ENCODE measurements around the gene ILF3. TPM values are rescaled to one million over a fixed set of nuclear protein-coding genes. Genes with fewer than 3 reads are reported as not detected.
A peak's percentile ranks its signal among the peaks of the same experiment; 100 is the strongest.

Gene ILF3
- total RNA-seq, 1 experiment from 2014 or later = 267 TPM

DNA sequence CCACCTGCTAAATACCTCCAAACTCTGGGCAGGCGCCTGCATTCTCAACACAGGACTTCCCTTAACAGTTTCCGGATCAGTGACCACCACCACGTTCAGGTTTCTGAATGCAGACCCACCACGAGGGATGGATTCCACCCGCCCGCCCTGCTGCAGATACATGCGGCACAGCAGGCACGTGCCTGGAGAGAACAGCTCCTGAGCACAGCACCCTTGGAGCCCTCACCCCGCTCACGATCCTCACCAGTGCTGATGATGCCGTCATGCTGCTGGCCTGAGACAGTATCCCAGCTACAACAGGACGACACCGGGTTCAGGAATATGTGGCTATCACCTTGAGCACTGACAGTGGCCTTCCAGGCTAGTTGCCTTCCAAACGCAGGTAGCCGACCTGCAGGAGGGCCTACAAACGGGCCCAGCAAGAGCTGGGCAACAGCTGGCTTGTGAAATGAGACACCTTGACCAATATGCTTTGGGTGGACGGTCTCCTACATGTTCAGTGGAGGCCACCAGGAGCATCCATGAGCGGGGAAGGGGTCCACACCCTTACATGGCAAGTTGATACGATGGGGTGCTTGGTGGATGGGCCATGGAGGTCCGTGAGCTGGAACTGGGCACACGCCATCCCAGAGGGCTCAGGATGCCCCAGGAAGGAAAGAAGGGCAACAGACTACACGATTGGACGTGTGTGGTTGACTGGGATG lies 37.2 kb downstream of the ILF3 start:
- TF ChIP-seq, protein P1, sequence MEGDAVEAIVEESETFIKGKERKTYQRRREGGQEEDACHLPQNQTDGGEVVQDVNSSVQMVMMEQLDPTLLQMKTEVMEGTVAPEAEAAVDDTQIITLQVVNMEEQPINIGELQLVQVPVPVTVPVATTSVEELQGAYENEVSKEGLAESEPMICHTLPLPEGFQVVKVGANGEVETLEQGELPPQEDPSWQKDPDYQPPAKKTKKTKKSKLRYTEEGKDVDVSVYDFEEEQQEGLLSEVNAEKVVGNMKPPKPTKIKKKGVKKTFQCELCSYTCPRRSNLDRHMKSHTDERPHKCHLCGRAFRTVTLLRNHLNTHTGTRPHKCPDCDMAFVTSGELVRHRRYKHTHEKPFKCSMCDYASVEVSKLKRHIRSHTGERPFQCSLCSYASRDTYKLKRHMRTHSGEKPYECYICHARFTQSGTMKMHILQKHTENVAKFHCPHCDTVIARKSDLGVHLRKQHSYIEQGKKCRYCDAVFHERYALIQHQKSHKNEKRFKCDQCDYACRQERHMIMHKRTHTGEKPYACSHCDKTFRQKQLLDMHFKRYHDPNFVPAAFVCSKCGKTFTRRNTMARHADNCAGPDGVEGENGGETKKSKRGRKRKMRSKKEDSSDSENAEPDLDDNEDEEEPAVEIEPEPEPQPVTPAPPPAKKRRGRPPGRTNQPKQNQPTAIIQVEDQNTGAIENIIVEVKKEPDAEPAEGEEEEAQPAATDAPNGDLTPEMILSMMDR (IDR thresholded peaks at IDR 0.05; ENCODE audit: unreplicated experiment) = no peak
- no peak for DNase-seq
- Mint-ChIP-seq H3K4me3 (ENCODE audit: low read depth, unreplicated experiment) (no peak overlapping the region), H3K27me3 (ENCODE audit: unreplicated experiment) (peaks cover 4% of the 10 kb centered on the region), H3K36me3 (ENCODE audit: insufficient read depth, unreplicated experiment) (peaks cover 75% of the 10 kb centered on the region), H3K27ac (ENCODE audit: unreplicated experiment) (no peak overlapping the region), H3K4me1 (ENCODE audit: low read depth, unreplicated experiment) (peaks cover 13% of the 10 kb centered on the region), H3K9me3 (ENCODE audit: low read depth, unreplicated experiment) (no peaks in the 10 kb centered on the region)
- no TSS peak for BruUV-seq (replicated peaks)
- CTCF ChIA-PET = no interaction called here
- intact Hi-C loops (cut with micrococcal nuclease; ENCODE audit: unreplicated experiment) = no loop called here

DNA sequence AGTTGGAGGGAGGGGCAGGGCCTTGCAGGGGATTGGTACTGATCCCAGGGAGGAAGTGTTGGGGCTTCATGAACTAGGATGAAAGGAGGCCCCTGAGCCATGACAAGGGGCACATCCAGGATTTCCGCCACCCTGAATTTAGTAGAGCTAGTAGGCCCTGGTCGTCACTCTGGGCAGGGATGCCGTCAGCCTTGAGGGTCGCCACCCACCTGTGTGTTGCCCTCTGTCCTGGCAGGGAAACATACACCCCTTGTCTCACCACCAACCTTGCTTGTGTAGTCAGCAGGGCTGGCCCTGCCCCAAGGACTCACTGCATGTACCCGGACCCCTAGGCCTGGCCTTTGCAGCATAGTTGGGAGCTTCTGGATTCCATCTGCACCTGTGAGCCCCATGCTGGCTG lies 37.7 kb downstream of the ILF3 start:
- H3K4me1 Mint-ChIP-seq (ENCODE audit: low read depth, unreplicated experiment) = peaks cover 15% of the 10 kb centered on the region
- TF ChIP-seq, protein P1 (IDR thresholded peaks at IDR 0.05; ENCODE audit: unreplicated experiment) = no peak
- H3K4me3 Mint-ChIP-seq (ENCODE audit: low read depth, unreplicated experiment) = no peak overlapping the region
- no peak for DNase-seq
- H3K27me3 Mint-ChIP-seq (ENCODE audit: unreplicated experiment) = peaks cover 10% of the 10 kb centered on the region
- no peaks in the 10 kb centered on the region for H3K9me3 Mint-ChIP-seq (ENCODE audit: low read depth, unreplicated experiment)
- no peak overlapping the region for H3K27ac Mint-ChIP-seq (ENCODE audit: unreplicated experiment)
- CTCF ChIA-PET = no interaction called here
- BruUV-seq (replicated peaks) = no TSS peak
- intact Hi-C loops (cut with micrococcal nuclease; ENCODE audit: unreplicated experiment) = no loop called here
- peaks cover 78% of the 10 kb centered on the region for H3K36me3 Mint-ChIP-seq (ENCODE audit: insufficient read depth, unreplicated experiment)

DNA sequence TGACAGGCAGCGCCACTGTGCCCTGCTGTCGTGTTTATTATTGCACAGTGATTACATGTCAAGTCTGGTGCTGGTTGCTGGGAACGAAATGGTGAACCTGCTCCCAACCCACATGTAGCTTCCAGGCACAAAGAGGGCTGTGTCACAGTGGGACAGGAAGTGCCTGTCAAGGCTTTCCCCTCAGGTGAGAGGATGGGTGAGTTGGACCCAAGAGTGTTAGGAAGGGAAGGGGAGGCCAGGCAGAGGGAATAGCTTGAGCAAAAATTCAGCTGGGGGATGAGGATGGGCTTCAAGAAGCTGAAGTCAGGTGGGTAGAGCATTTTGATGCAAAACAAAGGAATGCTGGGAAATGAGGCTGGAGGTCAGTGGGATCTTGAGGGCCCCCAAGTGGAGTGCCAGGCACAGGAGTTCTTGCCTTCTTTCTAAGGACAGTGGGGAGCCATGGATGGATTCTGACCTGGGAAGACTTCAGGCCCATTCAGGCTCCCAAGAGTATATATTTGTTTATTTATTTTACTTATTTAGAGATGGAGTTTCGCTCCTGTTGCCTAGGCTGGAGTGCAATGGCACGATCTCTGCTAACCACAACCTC lies 38.6 kb downstream of the ILF3 start:
- Mint-ChIP-seq H3K27ac (ENCODE audit: unreplicated experiment) (peak overlapping the region; percentile 64), H3K9me3 (ENCODE audit: low read depth, unreplicated experiment) (no peaks in the 10 kb centered on the region), H3K4me3 (ENCODE audit: low read depth, unreplicated experiment) (no peak overlapping the region), H3K27me3 (ENCODE audit: unreplicated experiment) (peaks cover 15% of the 10 kb centered on the region), H3K4me1 (ENCODE audit: low read depth, unreplicated experiment) (peaks cover 15% of the 10 kb centered on the region), H3K36me3 (ENCODE audit: insufficient read depth, unreplicated experiment) (peaks cover 69% of the 10 kb centered on the region)
- CTCF ChIA-PET = no interaction called here
- TF ChIP-seq, protein P1 (IDR thresholded peaks at IDR 0.05; ENCODE audit: unreplicated experiment) = no peak
- intact Hi-C loops (cut with micrococcal nuclease; ENCODE audit: unreplicated experiment) = no loop called here
- no peak for DNase-seq
- no TSS peak for BruUV-seq (replicated peaks)

DNA sequence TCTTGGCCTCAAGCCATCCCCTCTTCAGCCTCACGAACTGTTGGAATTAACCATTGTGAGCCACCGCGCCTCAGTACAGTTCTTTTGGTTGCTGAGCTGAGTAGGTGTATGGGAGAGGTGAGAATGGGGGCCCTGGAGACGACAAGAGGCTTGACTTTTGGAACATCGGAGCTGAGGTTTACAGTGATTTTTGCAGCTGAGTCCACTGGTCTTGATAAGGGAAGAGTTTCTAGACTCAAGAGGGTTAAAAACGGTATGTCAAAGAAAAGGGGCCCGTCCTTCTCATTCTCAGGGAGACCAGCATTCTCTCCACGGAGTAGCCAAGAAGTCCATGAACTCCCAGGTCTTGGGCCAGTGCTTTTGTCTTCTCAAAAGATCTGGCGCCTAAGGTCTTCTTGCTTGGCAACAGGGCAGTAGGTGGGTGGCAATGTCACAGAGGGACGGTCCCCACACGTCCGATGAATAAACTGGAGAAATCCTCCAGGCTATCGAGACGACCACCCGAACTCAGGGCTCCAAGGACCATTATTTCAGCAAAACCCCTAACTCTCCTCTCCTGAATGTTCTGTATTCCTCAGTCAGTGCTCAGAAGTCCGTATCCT lies 40.7 kb downstream of the ILF3 start:
- H3K27me3 Mint-ChIP-seq (ENCODE audit: unreplicated experiment) = peaks cover 15% of the 10 kb centered on the region
- no peaks in the 10 kb centered on the region for H3K9me3 Mint-ChIP-seq (ENCODE audit: low read depth, unreplicated experiment)
- no TSS peak for BruUV-seq (replicated peaks)
- intact Hi-C loops (cut with micrococcal nuclease; ENCODE audit: unreplicated experiment) = no loop called here
- H3K4me3 Mint-ChIP-seq (ENCODE audit: low read depth, unreplicated experiment) = no peak overlapping the region
- TF ChIP-seq, protein P1 (IDR thresholded peaks at IDR 0.05; ENCODE audit: unreplicated experiment) = no peak
- H3K36me3 Mint-ChIP-seq (ENCODE audit: insufficient read depth, unreplicated experiment) = peaks cover 58% of the 10 kb centered on the region
- peak overlapping the region; percentile 48 for H3K27ac Mint-ChIP-seq (ENCODE audit: unreplicated experiment)
- H3K4me1 Mint-ChIP-seq (ENCODE audit: low read depth, unreplicated experiment) = peaks cover 15% of the 10 kb centered on the region
- DNase-seq = no peak
- CTCF ChIA-PET = no interaction called here

Measured in Calu3 (cell line).